A673 (cell line): ENCODE data around the gene FKBP14.

Experiments
- EZH2 ChIP-seq: fragments of 200-600 bp; sonication (generic); IDR thresholded peaks from 2 replicates; pipeline ENCODE4 v1.6.1; 2017; ENCODE audit warnings: borderline replicate concordance, low read depth, mild to moderate bottlenecking, mixed read lengths, antibody characterized with exemption, low read length; ENCODE audit not compliant: poor library complexity, severe bottlenecking
- TF ChIP-seq, protein P1 (sequence below): fragments of 300-800, 200-600 bp; sonication (generic); conservative IDR thresholded peaks from 2 replicates; pipeline ENCODE4 v1.5.1; 2017; ENCODE audit warnings: low read depth, mild to moderate bottlenecking, antibody characterized with exemption, low read length, moderate library complexity, mixed read lengths

DNA sequence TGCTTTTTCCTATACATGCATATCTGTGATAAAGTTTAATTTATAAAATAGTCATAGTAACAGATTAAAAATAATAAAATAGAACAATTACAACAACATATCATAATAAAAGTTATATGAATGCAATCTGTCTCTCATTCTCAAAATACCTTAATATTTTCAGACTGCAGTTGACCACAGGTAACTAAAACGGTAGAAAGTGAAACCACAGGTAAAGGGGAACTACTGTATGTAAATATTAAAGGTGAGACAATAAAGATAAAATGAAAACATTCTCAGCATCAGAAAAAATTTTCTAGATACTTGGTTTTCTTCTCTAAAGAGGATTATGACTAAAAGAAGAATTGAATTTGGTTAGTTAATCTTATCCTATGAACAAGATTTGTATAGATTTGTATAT, 6.0 kb downstream of the FKBP14 start:
- TF ChIP-seq, protein P1, sequence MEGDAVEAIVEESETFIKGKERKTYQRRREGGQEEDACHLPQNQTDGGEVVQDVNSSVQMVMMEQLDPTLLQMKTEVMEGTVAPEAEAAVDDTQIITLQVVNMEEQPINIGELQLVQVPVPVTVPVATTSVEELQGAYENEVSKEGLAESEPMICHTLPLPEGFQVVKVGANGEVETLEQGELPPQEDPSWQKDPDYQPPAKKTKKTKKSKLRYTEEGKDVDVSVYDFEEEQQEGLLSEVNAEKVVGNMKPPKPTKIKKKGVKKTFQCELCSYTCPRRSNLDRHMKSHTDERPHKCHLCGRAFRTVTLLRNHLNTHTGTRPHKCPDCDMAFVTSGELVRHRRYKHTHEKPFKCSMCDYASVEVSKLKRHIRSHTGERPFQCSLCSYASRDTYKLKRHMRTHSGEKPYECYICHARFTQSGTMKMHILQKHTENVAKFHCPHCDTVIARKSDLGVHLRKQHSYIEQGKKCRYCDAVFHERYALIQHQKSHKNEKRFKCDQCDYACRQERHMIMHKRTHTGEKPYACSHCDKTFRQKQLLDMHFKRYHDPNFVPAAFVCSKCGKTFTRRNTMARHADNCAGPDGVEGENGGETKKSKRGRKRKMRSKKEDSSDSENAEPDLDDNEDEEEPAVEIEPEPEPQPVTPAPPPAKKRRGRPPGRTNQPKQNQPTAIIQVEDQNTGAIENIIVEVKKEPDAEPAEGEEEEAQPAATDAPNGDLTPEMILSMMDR, result no peak
- TF ChIP-seq EZH2, result no peak
